ENCODE measurements around the gene KIF6. TPM values are rescaled to one million over a fixed set of nuclear protein-coding genes. Genes with fewer than 3 reads are reported as not detected.

The KIF6 gene
- total and polyA plus RNA-seq, 2 donors (not counting 1 experiment from before 2014, with no cell fraction given) = not detected

DNA sequence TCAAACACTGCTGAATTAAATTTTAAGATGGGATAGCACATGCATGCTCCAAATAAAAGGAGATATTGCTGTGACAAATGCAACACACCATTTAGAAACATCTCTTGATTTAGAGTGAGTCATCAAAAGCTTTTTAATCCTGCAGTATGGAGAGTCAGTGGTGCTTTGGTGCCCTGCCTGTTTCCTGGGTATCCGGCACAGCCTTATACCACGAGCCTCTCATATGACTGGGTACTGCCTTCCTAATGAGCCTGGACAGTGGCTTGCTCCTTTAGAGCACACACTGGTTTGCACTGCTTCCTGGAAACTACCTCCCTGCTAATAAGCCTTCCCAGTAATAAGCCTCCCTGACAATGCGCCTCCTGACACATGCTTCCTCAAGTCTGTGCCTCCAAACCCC lies 337.4 kb downstream of the KIF6 start:
- H3K4me1 Mint-ChIP-seq = peaks cover 10% of the 10 kb centered on the region
- Histone ChIP-seq H3K36me3 (replicated peaks in 1 of 2; ENCODE audit: control extremely low read depth in 1 of 2, control insufficient read depth in 1 of 2, extremely low read depth in 1 of 2, insufficient read depth in 2 of 2, low read length in 1 of 2) (no peaks in the 10 kb centered on the region), H3K4me2 (replicated peaks; ENCODE audit: low read depth, low read length, poor library complexity, severe bottlenecking) (no peak overlapping the region), H3K4me1 (ENCODE audit: control insufficient read depth in 2 of 2, insufficient read depth in 2 of 2, low read length in 2 of 2) (peaks cover 0 to 7% of the 10 kb centered on the region in 2 donors), H3K27ac (ENCODE audit: low read length in 2 of 2) (no peak overlapping the region), H3K79me2 (ENCODE audit: control insufficient read depth, insufficient read depth, low read length) (no peaks in the 10 kb centered on the region), H3K9ac (ENCODE audit: low read length) (no peak overlapping the region), H3K9me3 (ENCODE audit: control extremely low read depth in 1 of 3, control insufficient read depth in 2 of 3, insufficient read depth in 1 of 3, low read length in 2 of 3) (no peaks in the 10 kb centered on the region), H4K20me1 (ENCODE audit: control insufficient read depth, insufficient read depth, low read length, poor library complexity, severe bottlenecking) (no peaks in the 10 kb centered on the region), H3K4me3 (ENCODE audit: control extremely low read depth in 1 of 5, extremely low read depth in 1 of 5, insufficient read depth in 1 of 5, low read depth in 2 of 5, low read length in 4 of 5) (no peak overlapping the region), H2AFZ (ENCODE audit: insufficient read depth, low read depth, low read length, poor library complexity, severe bottlenecking) (no peak overlapping the region), H3K27me3 (replicated peaks in 1 of 4; ENCODE audit: control extremely low read depth in 1 of 4, control insufficient read depth in 3 of 4, insufficient read depth in 4 of 4, low read length in 3 of 4) (peaks cover 0 to 4% (median 0%) of the 10 kb centered on the region in 4 experiments)
- H3K27me3 Mint-ChIP-seq = peaks cover 15% of the 10 kb centered on the region
- H3K4me3 Mint-ChIP-seq = no peak overlapping the region
- WGBS (ENCODE audit: insufficient coverage) = 86% methylated on average over 3 of the region's 3 CpGs
- intact Hi-C loops (cut with micrococcal nuclease) = no loop called here
- TF ChIP-seq EZH2 (IDR thresholded peaks at IDR 0.05; ENCODE audit: borderline replicate concordance, insufficient read depth, low read depth, low read length, poor library complexity, severe bottlenecking) = no peak
- TF ChIP-seq, protein P1, sequence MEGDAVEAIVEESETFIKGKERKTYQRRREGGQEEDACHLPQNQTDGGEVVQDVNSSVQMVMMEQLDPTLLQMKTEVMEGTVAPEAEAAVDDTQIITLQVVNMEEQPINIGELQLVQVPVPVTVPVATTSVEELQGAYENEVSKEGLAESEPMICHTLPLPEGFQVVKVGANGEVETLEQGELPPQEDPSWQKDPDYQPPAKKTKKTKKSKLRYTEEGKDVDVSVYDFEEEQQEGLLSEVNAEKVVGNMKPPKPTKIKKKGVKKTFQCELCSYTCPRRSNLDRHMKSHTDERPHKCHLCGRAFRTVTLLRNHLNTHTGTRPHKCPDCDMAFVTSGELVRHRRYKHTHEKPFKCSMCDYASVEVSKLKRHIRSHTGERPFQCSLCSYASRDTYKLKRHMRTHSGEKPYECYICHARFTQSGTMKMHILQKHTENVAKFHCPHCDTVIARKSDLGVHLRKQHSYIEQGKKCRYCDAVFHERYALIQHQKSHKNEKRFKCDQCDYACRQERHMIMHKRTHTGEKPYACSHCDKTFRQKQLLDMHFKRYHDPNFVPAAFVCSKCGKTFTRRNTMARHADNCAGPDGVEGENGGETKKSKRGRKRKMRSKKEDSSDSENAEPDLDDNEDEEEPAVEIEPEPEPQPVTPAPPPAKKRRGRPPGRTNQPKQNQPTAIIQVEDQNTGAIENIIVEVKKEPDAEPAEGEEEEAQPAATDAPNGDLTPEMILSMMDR (IDR thresholded peaks at IDR 0.05) = no peak
- no peaks in the 10 kb centered on the region for H3K9me3 Mint-ChIP-seq (ENCODE audit: insufficient read depth)
- ATAC-seq (ENCODE audit: low read depth) (no peak), DNase-seq (no peak)
- POLR2A ChIA-PET = no interaction called here
- CTCF ChIA-PET = no interaction called here
- H3K27ac Mint-ChIP-seq = no peak overlapping the region

DNA sequence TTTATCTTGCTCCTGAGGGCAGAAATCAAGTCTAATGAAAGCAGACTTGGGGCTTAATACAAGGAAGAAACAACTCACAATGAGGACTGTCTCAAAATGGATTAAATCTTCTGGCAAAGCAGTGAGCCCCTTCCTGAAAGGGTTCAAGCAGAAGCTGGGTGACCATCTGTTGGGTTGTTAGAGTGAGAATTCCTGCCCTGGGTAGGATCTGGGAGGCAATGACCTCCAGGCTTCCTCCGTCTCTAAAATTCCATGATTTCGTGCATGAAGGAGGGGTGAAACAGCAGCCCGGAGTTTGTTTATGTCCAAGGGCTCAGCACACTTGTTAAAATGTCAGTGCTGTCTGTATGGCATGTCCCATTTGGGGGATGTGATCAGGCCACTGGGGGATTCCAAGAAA lies 338.7 kb downstream of the KIF6 start:
- Histone ChIP-seq H3K9ac (ENCODE audit: low read length) (no peak overlapping the region), H2AFZ (ENCODE audit: insufficient read depth, low read depth, low read length, poor library complexity, severe bottlenecking) (no peak overlapping the region), H3K27ac (ENCODE audit: low read length in 2 of 2) (no peak overlapping the region), H3K36me3 (replicated peaks in 1 of 2; ENCODE audit: control extremely low read depth in 1 of 2, control insufficient read depth in 1 of 2, extremely low read depth in 1 of 2, insufficient read depth in 2 of 2, low read length in 1 of 2) (no peaks in the 10 kb centered on the region), H3K27me3 (replicated peaks in 1 of 4; ENCODE audit: control extremely low read depth in 1 of 4, control insufficient read depth in 3 of 4, insufficient read depth in 4 of 4, low read length in 3 of 4) (peaks cover 0 to 4% (median 0%) of the 10 kb centered on the region in 4 experiments), H4K20me1 (ENCODE audit: control insufficient read depth, insufficient read depth, low read length, poor library complexity, severe bottlenecking) (no peaks in the 10 kb centered on the region), H3K4me3 (ENCODE audit: control extremely low read depth in 1 of 5, extremely low read depth in 1 of 5, insufficient read depth in 1 of 5, low read depth in 2 of 5, low read length in 4 of 5) (no peak overlapping the region), H3K79me2 (ENCODE audit: control insufficient read depth, insufficient read depth, low read length) (no peaks in the 10 kb centered on the region), H3K9me3 (ENCODE audit: control extremely low read depth in 1 of 3, control insufficient read depth in 2 of 3, insufficient read depth in 1 of 3, low read length in 2 of 3) (no peaks in the 10 kb centered on the region), H3K4me2 (replicated peaks; ENCODE audit: low read depth, low read length, poor library complexity, severe bottlenecking) (no peak overlapping the region), H3K4me1 (ENCODE audit: control insufficient read depth in 2 of 2, insufficient read depth in 2 of 2, low read length in 2 of 2) (peaks cover 0 to 7% of the 10 kb centered on the region in 2 donors)
- POLR2A ChIA-PET = no interaction called here
- 72% methylated on average over 3 of the region's 3 CpGs for WGBS (ENCODE audit: insufficient coverage)
- no peak for TF ChIP-seq EZH2 (IDR thresholded peaks at IDR 0.05; ENCODE audit: borderline replicate concordance, insufficient read depth, low read depth, low read length, poor library complexity, severe bottlenecking)
- TF ChIP-seq, protein P1 (IDR thresholded peaks at IDR 0.05) = no peak
- ATAC-seq (ENCODE audit: low read depth) (no peak), DNase-seq (no peak)
- Mint-ChIP-seq H3K4me1 (peaks cover 10% of the 10 kb centered on the region), H3K27ac (no peak overlapping the region), H3K9me3 (ENCODE audit: insufficient read depth) (no peaks in the 10 kb centered on the region), H3K4me3 (no peak overlapping the region), H3K27me3 (peaks cover 15% of the 10 kb centered on the region)
- intact Hi-C loops (cut with micrococcal nuclease) = no loop called here
- CTCF ChIA-PET = no interaction called here

Data from B cell (primary cell).